ENCODE measurements around the gene SLC29A1.

- no peak for TF ChIP-seq EZH2 (IDR thresholded peaks at IDR 0.05; ENCODE audit: borderline replicate concordance, low read depth, low read length, severe bottlenecking)
- TF ChIP-seq, protein P1, sequence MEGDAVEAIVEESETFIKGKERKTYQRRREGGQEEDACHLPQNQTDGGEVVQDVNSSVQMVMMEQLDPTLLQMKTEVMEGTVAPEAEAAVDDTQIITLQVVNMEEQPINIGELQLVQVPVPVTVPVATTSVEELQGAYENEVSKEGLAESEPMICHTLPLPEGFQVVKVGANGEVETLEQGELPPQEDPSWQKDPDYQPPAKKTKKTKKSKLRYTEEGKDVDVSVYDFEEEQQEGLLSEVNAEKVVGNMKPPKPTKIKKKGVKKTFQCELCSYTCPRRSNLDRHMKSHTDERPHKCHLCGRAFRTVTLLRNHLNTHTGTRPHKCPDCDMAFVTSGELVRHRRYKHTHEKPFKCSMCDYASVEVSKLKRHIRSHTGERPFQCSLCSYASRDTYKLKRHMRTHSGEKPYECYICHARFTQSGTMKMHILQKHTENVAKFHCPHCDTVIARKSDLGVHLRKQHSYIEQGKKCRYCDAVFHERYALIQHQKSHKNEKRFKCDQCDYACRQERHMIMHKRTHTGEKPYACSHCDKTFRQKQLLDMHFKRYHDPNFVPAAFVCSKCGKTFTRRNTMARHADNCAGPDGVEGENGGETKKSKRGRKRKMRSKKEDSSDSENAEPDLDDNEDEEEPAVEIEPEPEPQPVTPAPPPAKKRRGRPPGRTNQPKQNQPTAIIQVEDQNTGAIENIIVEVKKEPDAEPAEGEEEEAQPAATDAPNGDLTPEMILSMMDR (IDR thresholded peaks at IDR 0.05; ENCODE audit: borderline replicate concordance, extremely low read depth, low read length, poor library complexity, severe bottlenecking): no peak
These were observed 20.2 kb upstream of the SLC29A1 start for GRCh38 chr6:44202972-44203750.

Data from DND-41 (cell line).